Smooth muscle cell (in vitro differentiated cells): ENCODE results near the gene CHIA. TPM values are rescaled to one million over a fixed set of nuclear protein-coding genes. Genes with fewer than 3 reads are reported as not detected.

Experiments
- DNase-seq: peaks from one replicate; lab custom pipeline; 2025; ENCODE audit not compliant: unreplicated experiment; lab: John Stamatoyannopoulos, UW
- H2AFZ ChIP-seq: fragments of 200-600 bp; sonication (generic); 2 replicates; pipeline ENCODE4 v1.6.0; 2016; ENCODE audit warnings: antibody characterized with exemption, low read depth, mild to moderate bottlenecking
- H3F3A ChIP-seq: fragments of 200-600 bp; sonication (generic); 2 replicates; pipeline ENCODE4 v1.6.0; 2017; ENCODE audit warnings: antibody characterized with exemption, low read depth
- H3K27ac ChIP-seq: fragments of 200-600 bp; sonication (generic); 2 replicates; pipeline ENCODE4 v1.5.1; 2016; ENCODE audit warnings: low read depth, mild to moderate bottlenecking
- H3K27me3 ChIP-seq: fragments of 200-600 bp; sonication (generic); 2 replicates; pipeline ENCODE4 v1.6.1; 2016; ENCODE audit warnings: low read depth, mild to moderate bottlenecking
- H3K36me3 ChIP-seq: fragments of 200-600 bp; sonication (generic); 2 replicates; pipeline ENCODE4 v1.5.1; 2016; ENCODE audit warnings: low read depth
- H3K4me1 ChIP-seq: fragments of 200-600 bp; sonication (generic); 2 replicates; pipeline ENCODE4 v1.5.1; 2016; ENCODE audit warnings: low read depth
- H3K4me2 ChIP-seq: fragments of 200-600 bp; sonication (generic); 2 replicates; pipeline ENCODE4 v1.6.0; 2016; ENCODE audit warnings: mild to moderate bottlenecking
- H3K4me3 ChIP-seq: fragments of 200-600 bp; sonication (generic); 2 replicates; pipeline ENCODE4 v1.5.1; 2016; ENCODE audit warnings: mild to moderate bottlenecking
- H3K79me2 ChIP-seq: fragments of 200-600 bp; sonication (generic); 2 replicates; pipeline ENCODE4 v1.6.0; 2016; ENCODE audit warnings: low read depth, mild to moderate bottlenecking
- H3K9ac ChIP-seq: fragments of 200-600 bp; sonication (generic); 2 replicates; pipeline ENCODE4 v1.6.0; 2016; ENCODE audit warnings: low read depth
- H3K9me3 ChIP-seq: fragments of 200-600 bp; sonication (generic); replicated peaks from 2 replicates; pipeline ENCODE4 v1.5.1; 2016; ENCODE audit warnings: low read depth
- H4K20me1 ChIP-seq: fragments of 200-600 bp; sonication (generic); 2 replicates; pipeline ENCODE4 v1.6.0; 2016; ENCODE audit warnings: low read depth
- WGBS: methylation state at CpG from one replicate; pipeline ENCODE4 v1.1.7; 2016; ENCODE audit warnings: low lambda C conversion rate; 5-methylcytosine and 5-hydroxymethylcytosine counted together
- polyA plus RNA-seq: library from polyadenylated mRNA; unstranded; fragments of >200 nt; fragmentation: Nextera tagmentation; extraction: Ambion mirVana; gene quantifications from 2 replicates; pipeline ENCODE4 v1.2.1, GENCODE V29; 2016
- total RNA-seq: library from RNA; depleted of rRNA; stranded (reverse); fragments of >200 nt; gene quantifications from 2 replicates; pipeline ENCODE4 v1.2.3, GENCODE V29; 2014
- TF ChIP-seq, protein P1 (sequence below): fragments of 200-600 bp; sonication (generic); IDR thresholded peaks from 2 replicates; pipeline ENCODE4 v1.5.1; 2017; ENCODE audit warnings: borderline replicate concordance, mild to moderate bottlenecking, antibody characterized with exemption; ENCODE audit not compliant: insufficient read depth, poor library complexity, severe bottlenecking

The CHIA gene
- total and polyA plus RNA-seq, 2 experiments from 2014 or later = not detected

DNA sequence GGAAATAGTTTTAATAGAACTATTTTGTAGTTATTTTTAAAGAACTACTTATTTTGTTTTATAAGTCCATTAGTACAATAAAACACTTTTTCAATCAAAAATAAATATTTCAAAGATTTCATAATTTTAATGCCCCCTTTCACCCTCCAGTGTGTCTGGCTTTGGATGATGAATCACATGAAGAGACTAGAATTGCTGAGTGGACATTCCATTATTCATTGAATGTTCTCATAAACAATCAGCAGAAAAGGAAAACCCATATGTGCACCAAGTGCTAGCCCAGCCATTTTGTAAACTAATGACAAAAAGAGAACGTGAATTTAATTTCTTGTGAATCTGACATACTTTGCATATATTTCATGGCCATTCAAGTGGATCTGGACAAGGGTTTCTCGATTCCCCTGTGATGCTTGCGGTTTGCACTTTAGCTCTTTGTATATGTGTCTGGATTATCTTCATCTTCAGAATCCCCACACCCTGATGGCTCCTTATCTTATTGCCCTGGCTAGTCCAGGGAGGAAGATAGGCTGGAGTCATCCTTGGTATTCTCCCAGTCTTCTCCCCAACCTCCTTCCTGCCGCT is 20.7 kb upstream of the CHIA start:
- H3K9ac ChIP-seq = no peak overlapping the region
- H3K4me3 ChIP-seq = no peak overlapping the region
- H3F3A ChIP-seq = no peaks in the 10 kb centered on the region
- H3K27ac ChIP-seq = no peak overlapping the region
- H3K27me3 ChIP-seq = no peaks in the 10 kb centered on the region
- no peaks in the 10 kb centered on the region for H4K20me1 ChIP-seq
- TF ChIP-seq, protein P1, sequence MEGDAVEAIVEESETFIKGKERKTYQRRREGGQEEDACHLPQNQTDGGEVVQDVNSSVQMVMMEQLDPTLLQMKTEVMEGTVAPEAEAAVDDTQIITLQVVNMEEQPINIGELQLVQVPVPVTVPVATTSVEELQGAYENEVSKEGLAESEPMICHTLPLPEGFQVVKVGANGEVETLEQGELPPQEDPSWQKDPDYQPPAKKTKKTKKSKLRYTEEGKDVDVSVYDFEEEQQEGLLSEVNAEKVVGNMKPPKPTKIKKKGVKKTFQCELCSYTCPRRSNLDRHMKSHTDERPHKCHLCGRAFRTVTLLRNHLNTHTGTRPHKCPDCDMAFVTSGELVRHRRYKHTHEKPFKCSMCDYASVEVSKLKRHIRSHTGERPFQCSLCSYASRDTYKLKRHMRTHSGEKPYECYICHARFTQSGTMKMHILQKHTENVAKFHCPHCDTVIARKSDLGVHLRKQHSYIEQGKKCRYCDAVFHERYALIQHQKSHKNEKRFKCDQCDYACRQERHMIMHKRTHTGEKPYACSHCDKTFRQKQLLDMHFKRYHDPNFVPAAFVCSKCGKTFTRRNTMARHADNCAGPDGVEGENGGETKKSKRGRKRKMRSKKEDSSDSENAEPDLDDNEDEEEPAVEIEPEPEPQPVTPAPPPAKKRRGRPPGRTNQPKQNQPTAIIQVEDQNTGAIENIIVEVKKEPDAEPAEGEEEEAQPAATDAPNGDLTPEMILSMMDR = no peak
- H3K4me1 ChIP-seq = peaks cover 5% of the 10 kb centered on the region
- H3K36me3 ChIP-seq = no peaks in the 10 kb centered on the region
- no peaks in the 10 kb centered on the region for H3K79me2 ChIP-seq
- no peak for DNase-seq
- 88% methylated on average over 4 of the region's 4 CpGs for WGBS
- H2AFZ ChIP-seq = no peak overlapping the region
- H3K9me3 ChIP-seq = no peaks in the 10 kb centered on the region
- H3K4me2 ChIP-seq = no peak overlapping the region

DNA sequence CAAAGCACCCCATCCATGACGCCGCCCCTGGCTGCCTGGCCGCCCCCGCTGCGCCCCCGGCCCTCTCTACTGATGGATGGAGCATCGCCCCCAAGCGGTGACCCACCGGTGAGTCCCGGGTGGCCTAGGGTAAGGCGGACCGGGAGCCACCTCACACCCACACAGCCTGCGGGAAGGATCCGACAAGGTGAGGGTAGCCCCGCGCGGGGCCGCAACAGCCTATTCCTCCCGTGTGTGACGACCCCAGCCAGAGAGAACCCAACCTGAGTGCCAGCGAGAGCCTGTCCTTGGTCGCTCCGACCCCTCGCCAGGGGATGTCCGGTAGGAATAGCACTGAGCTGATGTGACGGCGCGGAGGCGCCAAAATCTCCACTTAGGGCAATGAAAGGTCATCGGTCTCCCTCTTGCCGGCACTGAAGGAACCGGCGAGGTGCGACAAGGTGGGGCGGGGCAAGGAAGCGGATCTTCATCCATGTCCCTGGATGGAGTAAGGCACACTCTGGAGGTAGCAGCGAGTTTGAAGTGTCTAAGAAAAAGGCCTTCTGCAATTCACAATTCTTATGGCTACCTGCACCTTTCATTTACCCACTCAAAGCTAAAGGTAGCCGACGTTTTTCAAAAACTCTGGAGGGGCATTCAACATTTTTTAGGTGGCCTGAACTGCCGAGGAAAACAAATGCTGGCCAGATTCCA is 19.7 kb upstream of the CHIA start:
- Histone ChIP-seq H3K4me1 (peaks cover 5% of the 10 kb centered on the region), H3K9ac (no peak overlapping the region), H2AFZ (no peak overlapping the region), H3K36me3 (no peaks in the 10 kb centered on the region), H3K4me3 (no peak overlapping the region), H3K27ac (no peak overlapping the region), H3F3A (no peaks in the 10 kb centered on the region), H3K4me2 (no peak overlapping the region), H3K79me2 (no peaks in the 10 kb centered on the region), H3K9me3 (no peaks in the 10 kb centered on the region), H3K27me3 (no peaks in the 10 kb centered on the region), H4K20me1 (no peaks in the 10 kb centered on the region)
- WGBS = 96% methylated on average over 40 of the region's 40 CpGs
- no peak for DNase-seq
- TF ChIP-seq, protein P1 = no peak

DNA sequence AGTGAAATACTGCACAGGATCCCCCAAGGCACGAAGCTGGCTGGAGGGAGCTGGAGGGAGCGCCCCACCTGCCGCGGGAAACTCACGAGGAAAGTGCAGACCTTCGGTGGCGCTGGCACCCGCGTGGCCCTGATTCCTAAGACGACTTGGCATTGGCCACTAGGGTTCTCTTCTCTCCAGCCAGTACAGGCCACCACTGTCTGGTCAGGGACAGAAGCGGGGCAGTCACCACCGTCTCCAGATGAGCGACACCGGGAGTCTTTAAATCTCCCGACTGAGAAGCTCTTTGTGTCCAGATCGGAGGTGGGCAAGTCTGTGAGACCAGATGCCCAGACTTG is 19.2 kb upstream of the CHIA start:
- H4K20me1 ChIP-seq = no peaks in the 10 kb centered on the region
- no peaks in the 10 kb centered on the region for H3K27me3 ChIP-seq
- no peak overlapping the region for H2AFZ ChIP-seq
- H3K36me3 ChIP-seq = no peaks in the 10 kb centered on the region
- no peaks in the 10 kb centered on the region for H3K9me3 ChIP-seq
- H3K4me2 ChIP-seq = no peak overlapping the region
- TF ChIP-seq, protein P1 = no peak
- no peak overlapping the region for H3K4me3 ChIP-seq
- no peaks in the 10 kb centered on the region for H3K79me2 ChIP-seq
- no peaks in the 10 kb centered on the region for H3F3A ChIP-seq
- no peak overlapping the region for H3K27ac ChIP-seq
- H3K9ac ChIP-seq = no peak overlapping the region
- peaks cover 5% of the 10 kb centered on the region for H3K4me1 ChIP-seq
- WGBS = 86% methylated on average over 16 of the region's 16 CpGs
- DNase-seq = no peak

DNA sequence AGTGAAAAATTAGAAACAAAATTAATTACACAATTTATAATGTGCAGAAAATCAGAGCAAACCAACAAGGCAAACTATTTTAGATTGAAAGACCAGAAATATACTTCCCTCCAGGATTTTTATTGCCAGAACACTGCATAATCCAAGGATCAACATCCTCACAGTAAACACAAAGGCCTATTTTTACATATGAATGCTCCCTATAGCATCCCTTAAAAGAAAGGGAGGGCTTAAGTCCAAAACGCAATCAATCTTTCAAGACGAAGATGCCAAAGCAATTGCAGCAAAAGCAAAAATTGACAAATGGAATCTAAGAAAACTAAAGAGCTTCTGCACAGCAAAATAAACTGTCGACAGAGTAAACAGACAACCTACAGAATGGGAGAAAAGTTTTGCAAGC is 18.6 kb upstream of the CHIA start:
- no peak for DNase-seq
- TF ChIP-seq, protein P1 = no peak
- 67% methylated on average over 3 of the region's 3 CpGs for WGBS
- Histone ChIP-seq H3F3A (no peaks in the 10 kb centered on the region), H3K36me3 (no peaks in the 10 kb centered on the region), H3K79me2 (no peaks in the 10 kb centered on the region), H4K20me1 (no peaks in the 10 kb centered on the region), H3K9ac (no peak overlapping the region), H2AFZ (no peak overlapping the region), H3K27ac (no peak overlapping the region), H3K4me3 (no peak overlapping the region), H3K27me3 (no peaks in the 10 kb centered on the region), H3K9me3 (no peaks in the 10 kb centered on the region), H3K4me1 (peaks cover 5% of the 10 kb centered on the region), H3K4me2 (no peak overlapping the region)
